HepG2 (cell line): ENCODE data around the gene DGCR8. TPM values are rescaled to one million over a fixed set of nuclear protein-coding genes. Genes with fewer than 3 reads are reported as not detected.

Experiments
- HDAC1 ChIP-seq: sonication (generic); formaldehyde crosslinking; IDR thresholded peaks from 2 replicates; pipeline ENCODE4 v1.5.1; 2020; ENCODE audit warnings: mild to moderate bottlenecking, missing genetic modification reagents
- HDAC6 ChIP-seq: fragments of 200-600 bp; sonication (generic); IDR thresholded peaks from 2 replicates; pipeline ENCODE4 v1.7.0; 2017; ENCODE audit warnings: mild to moderate bottlenecking, antibody characterized with exemption, low read length, low read depth
- MED8 ChIP-seq: sonication (generic); formaldehyde crosslinking; IDR thresholded peaks from 2 replicates; pipeline ENCODE4 v1.8.1; 2023; ENCODE audit warnings: mild to moderate bottlenecking, missing genetic modification reagents; ENCODE audit not compliant: insufficient replicate concordance
- MIXL1 ChIP-seq: IDR thresholded peaks from 2 replicates; pipeline ENCODE4 v1.6.1; 2016
- NFYB ChIP-seq: sonication (generic); formaldehyde crosslinking; IDR thresholded peaks from 2 replicates; pipeline ENCODE4 v1.4.0; 2020; ENCODE audit warnings: missing genetic modification reagents
- RXRA ChIP-seq: sonication (generic); formaldehyde crosslinking; IDR thresholded peaks from 2 replicates; pipeline ENCODE4 v1.5.1; 2020; ENCODE audit warnings: missing genetic modification reagents
- SALL1 ChIP-seq: sonication (generic); formaldehyde crosslinking; IDR thresholded peaks from 2 replicates; pipeline ENCODE4 v1.8.0; 2022; ENCODE audit warnings: mild to moderate bottlenecking, missing genetic modification reagents
- SATB2 ChIP-seq: sonication (generic); formaldehyde crosslinking; IDR thresholded peaks from 2 replicates; pipeline ENCODE4 v1.5.0; 2020; ENCODE audit warnings: missing genetic modification reagents
- SP2 ChIP-seq: sonication (generic); formaldehyde crosslinking; IDR thresholded peaks from 2 replicates; pipeline ENCODE4 v1.5.1; 2020; ENCODE audit warnings: mild to moderate bottlenecking, missing genetic modification reagents
- ZNF331 ChIP-seq: sonication (generic); formaldehyde crosslinking; IDR thresholded peaks from 2 replicates; pipeline ENCODE4 v1.4.0; 2020; ENCODE audit warnings: missing genetic modification reagents
- ZNF354B ChIP-seq: sonication (generic); formaldehyde crosslinking; IDR thresholded peaks from 2 replicates; pipeline ENCODE4 v1.8.0; 2022; ENCODE audit warnings: mild to moderate bottlenecking, missing genetic modification reagents
- ZNF660 ChIP-seq: sonication (generic); formaldehyde crosslinking; IDR thresholded peaks from 2 replicates; pipeline ENCODE4 v1.5.1; 2020; ENCODE audit warnings: mild to moderate bottlenecking, low read depth, missing genetic modification reagents, borderline replicate concordance
- polyA plus RNA-seq, 8 experiments: library from polyadenylated mRNA; depleted of rRNA in 3 of 8; stranded (reverse) in 7 of 8; unstranded in 1 of 8; fragments of >200 nt; fragmentation: Illumina TruSeq in 4 of 8; extraction: Trizol in 4 of 8; gene quantifications; 2 replicates each; pipeline versions ENCODE4 v1.2.1 to v1.2.3, GENCODE V29; 2011 to 2016; ENCODE audit warnings: low read depth in 4 of 8, missing spikeins in 1 of 8, mixed read lengths in 1 of 8; ENCODE audit not compliant: insufficient read depth in 1 of 8
- total RNA-seq, 5 experiments: library from RNA; depleted of rRNA; stranded (reverse); fragments of >200 nt; fragmentation: Illumina TruSeq; extraction: Trizol; gene quantifications; 2 replicates each; pipeline ENCODE4 v1.2.3, GENCODE V29; 2016; ENCODE audit warnings: low read depth in 1 of 5
- TF ChIP-seq, protein P1 (sequence below): sonication (generic); formaldehyde crosslinking; IDR thresholded peaks from one replicate; pipeline ENCODE4 v1.5.1; 2020; ENCODE audit warnings: mild to moderate bottlenecking, missing genetic modification reagents; ENCODE audit errors: not compliant biosample characterization
- TF ChIP-seq, protein P2 (sequence below): sonication (generic); formaldehyde crosslinking; IDR thresholded peaks from 2 replicates; pipeline ENCODE4 v1.8.1; 2023; ENCODE audit warnings: missing genetic modification reagents, mild to moderate bottlenecking, borderline replicate concordance
- TF ChIP-seq, protein P3 (sequence below): sonication (generic); formaldehyde crosslinking; IDR thresholded peaks from 2 replicates; pipeline ENCODE4 v1.4.0; 2020; ENCODE audit warnings: missing genetic modification reagents, borderline replicate concordance

Gene DGCR8
- total and polyA plus RNA-seq, 2 of the 13 experiments (the other 11 are each of a cell fraction or from before 2014, with no cell fraction given): 10.2 to 23.2 TPM

DNA sequence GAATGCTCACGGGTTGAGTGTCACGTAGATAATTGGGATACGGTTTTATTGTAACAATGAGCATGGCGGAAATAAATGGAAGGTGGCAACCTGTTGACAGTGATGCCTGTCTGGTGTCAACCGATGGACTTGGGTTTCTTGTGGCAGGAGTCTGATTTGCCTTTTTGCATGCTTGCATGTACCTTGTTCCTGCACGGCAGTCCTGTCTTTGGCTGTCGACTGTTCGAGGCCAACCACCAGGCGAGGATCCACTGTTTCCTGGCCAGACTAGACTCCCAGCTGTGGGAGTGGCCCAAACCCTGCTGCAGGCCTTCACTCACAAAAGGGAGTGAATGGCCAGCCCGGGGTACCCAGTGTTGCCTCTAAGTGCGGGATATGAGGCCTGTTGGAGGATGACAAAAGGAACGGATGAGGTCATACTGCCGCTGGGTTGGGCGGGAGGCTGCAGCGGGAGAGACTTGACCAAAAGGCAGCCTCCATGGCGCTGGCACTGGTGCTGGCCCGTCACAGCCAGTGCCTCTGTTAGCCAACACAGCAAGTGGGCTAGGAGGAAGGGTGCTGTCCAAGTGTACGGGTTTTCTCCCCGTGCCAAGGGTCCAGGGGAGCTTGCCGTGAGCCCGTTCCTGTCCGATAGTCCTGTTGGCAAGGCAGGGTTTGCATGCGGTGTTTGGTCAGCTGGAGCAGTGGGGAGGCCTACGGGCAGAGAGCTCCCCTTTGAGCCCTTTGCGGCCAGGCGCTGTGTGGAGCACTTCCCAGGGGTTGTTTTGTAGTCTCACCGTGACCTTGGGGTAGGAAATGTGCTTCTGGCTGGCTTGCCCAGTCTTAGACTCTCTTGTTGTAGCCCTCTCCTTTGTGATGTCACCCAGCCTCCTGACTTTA, 974 bp downstream of the DGCR8 start (continued):
- TF ChIP-seq, protein P1, sequence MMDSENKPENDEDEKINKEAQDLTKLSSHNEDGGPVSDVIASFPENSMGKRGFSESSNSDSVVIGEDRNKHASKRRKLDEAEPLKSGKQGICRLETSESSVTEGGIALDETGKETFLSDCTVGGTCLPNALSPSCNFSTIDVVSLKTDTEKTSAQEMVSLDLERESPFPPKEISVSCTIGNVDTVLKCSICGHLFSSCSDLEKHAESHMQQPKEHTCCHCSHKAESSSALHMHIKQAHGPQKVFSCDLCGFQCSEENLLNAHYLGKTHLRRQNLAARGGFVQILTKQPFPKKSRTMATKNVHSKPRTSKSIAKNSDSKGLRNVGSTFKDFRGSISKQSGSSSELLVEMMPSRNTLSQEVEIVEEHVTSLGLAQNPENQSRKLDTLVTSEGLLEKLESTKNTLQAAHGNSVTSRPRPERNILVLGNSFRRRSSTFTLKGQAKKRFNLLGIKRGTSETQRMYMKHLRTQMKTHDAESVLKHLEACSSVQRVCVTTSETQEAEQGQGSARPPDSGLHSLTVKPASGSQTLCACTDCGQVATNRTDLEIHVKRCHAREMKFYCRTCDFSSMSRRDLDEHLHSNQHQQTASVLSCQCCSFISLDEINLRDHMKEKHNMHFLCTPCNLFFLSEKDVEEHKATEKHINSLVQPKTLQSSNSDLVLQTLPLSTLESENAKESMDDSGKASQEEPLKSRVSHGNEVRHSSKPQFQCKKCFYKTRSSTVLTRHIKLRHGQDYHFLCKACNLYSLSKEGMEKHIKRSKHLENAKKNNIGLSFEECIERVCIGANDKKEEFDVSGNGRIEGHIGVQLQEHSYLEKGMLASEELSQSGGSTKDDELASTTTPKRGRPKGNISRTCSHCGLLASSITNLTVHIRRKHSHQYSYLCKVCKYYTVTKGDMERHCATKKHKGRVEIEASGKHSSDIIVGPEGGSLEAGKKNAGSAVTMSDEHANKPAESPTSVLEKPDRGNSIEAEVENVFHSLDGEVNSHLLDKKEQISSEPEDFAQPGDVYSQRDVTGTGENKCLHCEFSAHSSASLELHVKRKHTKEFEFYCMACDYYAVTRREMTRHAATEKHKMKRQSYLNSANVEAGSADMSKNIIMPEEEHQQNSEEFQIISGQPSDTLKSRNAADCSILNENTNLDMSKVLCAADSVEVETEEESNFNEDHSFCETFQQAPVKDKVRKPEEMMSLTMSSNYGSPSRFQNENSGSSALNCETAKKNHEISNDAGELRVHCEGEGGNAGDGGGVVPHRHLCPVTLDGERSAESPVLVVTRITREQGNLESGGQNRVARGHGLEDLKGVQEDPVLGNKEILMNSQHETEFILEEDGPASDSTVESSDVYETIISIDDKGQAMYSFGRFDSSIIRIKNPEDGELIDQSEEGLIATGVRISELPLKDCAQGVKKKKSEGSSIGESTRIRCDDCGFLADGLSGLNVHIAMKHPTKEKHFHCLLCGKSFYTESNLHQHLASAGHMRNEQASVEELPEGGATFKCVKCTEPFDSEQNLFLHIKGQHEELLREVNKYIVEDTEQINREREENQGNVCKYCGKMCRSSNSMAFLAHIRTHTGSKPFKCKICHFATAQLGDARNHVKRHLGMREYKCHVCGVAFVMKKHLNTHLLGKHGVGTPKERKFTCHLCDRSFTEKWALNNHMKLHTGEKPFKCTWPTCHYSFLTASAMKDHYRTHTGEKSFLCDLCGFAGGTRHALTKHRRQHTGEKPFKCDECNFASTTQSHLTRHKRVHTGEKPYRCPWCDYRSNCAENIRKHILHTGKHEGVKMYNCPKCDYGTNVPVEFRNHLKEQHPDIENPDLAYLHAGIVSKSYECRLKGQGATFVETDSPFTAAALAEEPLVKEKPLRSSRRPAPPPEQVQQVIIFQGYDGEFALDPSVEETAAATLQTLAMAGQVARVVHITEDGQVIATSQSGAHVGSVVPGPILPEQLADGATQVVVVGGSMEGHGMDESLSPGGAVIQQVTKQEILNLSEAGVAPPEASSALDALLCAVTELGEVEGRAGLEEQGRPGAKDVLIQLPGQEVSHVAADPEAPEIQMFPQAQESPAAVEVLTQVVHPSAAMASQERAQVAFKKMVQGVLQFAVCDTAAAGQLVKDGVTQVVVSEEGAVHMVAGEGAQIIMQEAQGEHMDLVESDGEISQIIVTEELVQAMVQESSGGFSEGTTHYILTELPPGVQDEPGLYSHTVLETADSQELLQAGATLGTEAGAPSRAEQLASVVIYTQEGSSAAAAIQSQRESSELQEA (CRISPR knock-in tag): peak; percentile 64
- TF ChIP-seq MIXL1 (CRISPR knock-in tag): no peak
- TF ChIP-seq, protein P2, sequence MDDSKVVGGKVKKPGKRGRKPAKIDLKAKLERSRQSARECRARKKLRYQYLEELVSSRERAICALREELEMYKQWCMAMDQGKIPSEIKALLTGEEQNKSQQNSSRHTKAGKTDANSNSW (CRISPR knock-in tag): no peak
- no peak; the same call in 1 of the 2 replicates for TF ChIP-seq HDAC1 (CRISPR knock-in tag)
- TF ChIP-seq SP2 (CRISPR knock-in tag): no peak
- TF ChIP-seq NFYB (CRISPR knock-in tag): no peak; the same call in 1 of the 2 replicates
- no peak for TF ChIP-seq ZNF354B
- no peak for TF ChIP-seq ZNF660 (CRISPR knock-in tag)
- TF ChIP-seq HDAC6: no peak
- TF ChIP-seq RXRA (CRISPR knock-in tag): 0 out of 2 replicates have a peak, but pooled peaks have one; percentile 66
- no peak for TF ChIP-seq MED8
- TF ChIP-seq ZNF331 (CRISPR knock-in tag): 0 out of 2 replicates have a peak, but pooled peaks have one; percentile 25
- TF ChIP-seq SALL1 (CRISPR knock-in tag): no peak; the same call in 1 of the 2 replicates
- TF ChIP-seq, protein P3, sequence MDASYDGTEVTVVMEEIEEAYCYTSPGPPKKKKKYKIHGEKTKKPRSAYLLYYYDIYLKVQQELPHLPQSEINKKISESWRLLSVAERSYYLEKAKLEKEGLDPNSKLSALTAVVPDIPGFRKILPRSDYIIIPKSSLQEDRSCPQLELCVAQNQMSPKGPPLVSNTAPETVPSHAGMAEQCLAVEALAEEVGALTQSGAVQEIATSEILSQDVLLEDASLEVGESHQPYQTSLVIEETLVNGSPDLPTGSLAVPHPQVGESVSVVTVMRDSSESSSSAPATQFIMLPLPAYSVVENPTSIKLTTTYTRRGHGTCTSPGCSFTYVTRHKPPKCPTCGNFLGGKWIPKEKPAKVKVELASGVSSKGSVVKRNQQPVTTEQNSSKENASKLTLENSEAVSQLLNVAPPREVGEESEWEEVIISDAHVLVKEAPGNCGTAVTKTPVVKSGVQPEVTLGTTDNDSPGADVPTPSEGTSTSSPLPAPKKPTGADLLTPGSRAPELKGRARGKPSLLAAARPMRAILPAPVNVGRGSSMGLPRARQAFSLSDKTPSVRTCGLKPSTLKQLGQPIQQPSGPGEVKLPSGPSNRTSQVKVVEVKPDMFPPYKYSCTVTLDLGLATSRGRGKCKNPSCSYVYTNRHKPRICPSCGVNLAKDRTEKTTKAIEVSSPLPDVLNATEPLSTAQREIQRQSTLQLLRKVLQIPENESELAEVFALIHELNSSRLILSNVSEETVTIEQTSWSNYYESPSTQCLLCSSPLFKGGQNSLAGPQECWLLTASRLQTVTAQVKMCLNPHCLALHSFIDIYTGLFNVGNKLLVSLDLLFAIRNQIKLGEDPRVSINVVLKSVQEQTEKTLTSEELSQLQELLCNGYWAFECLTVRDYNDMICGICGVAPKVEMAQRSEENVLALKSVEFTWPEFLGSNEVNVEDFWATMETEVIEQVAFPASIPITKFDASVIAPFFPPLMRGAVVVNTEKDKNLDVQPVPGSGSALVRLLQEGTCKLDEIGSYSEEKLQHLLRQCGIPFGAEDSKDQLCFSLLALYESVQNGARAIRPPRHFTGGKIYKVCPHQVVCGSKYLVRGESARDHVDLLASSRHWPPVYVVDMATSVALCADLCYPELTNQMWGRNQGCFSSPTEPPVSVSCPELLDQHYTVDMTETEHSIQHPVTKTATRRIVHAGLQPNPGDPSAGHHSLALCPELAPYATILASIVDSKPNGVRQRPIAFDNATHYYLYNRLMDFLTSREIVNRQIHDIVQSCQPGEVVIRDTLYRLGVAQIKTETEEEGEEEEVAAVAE (CRISPR knock-in tag): no peak
- TF ChIP-seq SATB2 (CRISPR knock-in tag): no peak
